KOPT-K1 (cell line): ENCODE results near the gene TMX3.
A peak's percentile ranks its signal among the peaks of the same experiment; 100 is the strongest.

Source experiments
- H3K27ac ChIP-seq: fragments of 200-600 bp; sonication (generic); 2 replicates; pipeline ENCODE4 v1.5.1; 2016; ENCODE audit warnings: antibody characterized with exemption, mild to moderate bottlenecking, low read depth, low read length; ENCODE audit not compliant: poor library complexity, severe bottlenecking
- H3K36me3 ChIP-seq: fragments of 200-600 bp; sonication (generic); 2 replicates; pipeline ENCODE4 v1.5.1; 2017; ENCODE audit warnings: antibody characterized with exemption, mild to moderate bottlenecking, low read length, moderate library complexity; ENCODE audit not compliant: insufficient read depth
- H3K9me3 ChIP-seq: fragments of 200-600 bp; sonication (generic); 2 replicates; pipeline ENCODE4 v1.5.1; 2017; ENCODE audit warnings: antibody characterized with exemption, low read length, mild to moderate bottlenecking; ENCODE audit not compliant: insufficient read depth, poor library complexity, severe bottlenecking

The TMX3 gene

DNA sequence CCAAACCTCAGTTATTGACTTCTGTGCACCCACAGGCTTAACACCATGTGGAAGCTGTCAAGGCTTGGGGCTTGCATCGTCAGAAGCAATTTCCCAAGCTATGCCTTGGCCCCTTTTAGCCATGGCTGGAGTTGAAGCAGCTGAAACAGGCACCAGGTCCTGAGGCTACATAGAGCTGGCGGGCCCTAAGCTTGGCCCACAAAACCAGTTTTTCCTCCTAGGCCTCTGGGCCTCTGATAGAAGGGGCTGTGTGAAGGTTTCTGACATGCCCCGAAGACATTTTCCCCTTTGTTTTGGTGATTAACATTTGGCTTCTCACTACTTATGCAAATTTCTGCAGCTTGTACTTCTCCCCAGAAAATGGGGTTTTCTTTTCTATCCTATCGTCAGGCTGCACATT is 9.1 kb upstream of the TMX3 start:
- Histone ChIP-seq H3K36me3 (peaks cover 5% of the 10 kb centered on the region; the same call in 1 of the 2 replicates), H3K27ac (no peak overlapping the region), H3K9me3 (peaks cover 2% of the 10 kb centered on the region)

- H3K9me3 ChIP-seq, result peaks cover 2% of the 10 kb centered on the region
- H3K36me3 ChIP-seq, result peaks cover 5% of the 10 kb centered on the region; the same call in 1 of the 2 replicates
- H3K27ac ChIP-seq, result no peak overlapping the region
Measured at GRCh38 chr18:68723539-68723938, 8.6 kb upstream of the TMX3 start.

- no peak overlapping the region for H3K27ac ChIP-seq
- peaks cover 5% of the 10 kb centered on the region; the same call in 1 of the 2 replicates for H3K36me3 ChIP-seq
- H3K9me3 ChIP-seq, result peaks cover 2% of the 10 kb centered on the region
Measured at GRCh38 chr18:68722821-68723220, 7.9 kb upstream of the TMX3 start.

DNA sequence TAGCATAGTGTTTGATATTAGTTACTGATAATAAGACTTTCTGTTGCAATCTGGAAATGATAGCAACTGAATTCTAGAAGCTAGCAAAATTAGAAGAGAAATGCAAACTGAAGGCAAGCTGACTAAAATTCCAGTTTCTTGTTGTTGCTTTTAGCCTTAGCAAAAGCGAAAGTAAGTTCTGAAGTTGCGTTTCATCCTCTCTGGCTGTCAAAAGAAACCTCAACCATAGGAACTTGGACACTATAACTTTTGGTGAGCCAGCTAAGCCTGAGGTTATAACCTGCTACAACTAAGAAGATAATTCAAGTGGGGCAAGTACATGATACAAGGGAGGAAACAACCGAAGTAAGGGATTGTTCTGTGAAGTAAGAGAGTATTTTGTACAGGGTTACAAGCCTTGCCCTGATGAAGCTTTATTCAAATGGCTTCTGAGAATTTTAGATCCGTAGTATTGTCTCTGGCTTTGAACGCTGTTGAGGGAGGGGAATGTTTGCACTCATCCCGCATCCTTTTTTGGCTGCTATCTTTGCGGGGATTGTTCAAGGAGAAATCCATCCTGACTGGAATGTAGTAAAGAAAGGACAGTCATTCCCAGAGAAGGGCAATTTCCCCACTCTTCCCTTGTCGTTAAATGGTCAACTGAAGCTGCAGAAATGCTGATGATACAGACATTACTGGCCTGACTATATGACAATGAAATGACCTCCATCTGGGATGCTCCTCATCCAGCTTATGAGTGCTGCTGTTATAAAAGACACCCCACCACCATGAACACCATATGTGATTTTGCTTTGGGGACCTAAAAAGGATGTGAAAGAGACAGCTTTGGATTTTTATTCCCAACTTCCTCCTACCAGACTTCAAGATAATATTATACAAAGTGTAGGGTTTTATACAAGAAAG is 7.0 kb upstream of the TMX3 start:
- Histone ChIP-seq H3K27ac (peak overlapping the region; percentile 61), H3K9me3 (peaks cover 2% of the 10 kb centered on the region), H3K36me3 (peaks cover 5% of the 10 kb centered on the region; the same call in 1 of the 2 replicates)

DNA sequence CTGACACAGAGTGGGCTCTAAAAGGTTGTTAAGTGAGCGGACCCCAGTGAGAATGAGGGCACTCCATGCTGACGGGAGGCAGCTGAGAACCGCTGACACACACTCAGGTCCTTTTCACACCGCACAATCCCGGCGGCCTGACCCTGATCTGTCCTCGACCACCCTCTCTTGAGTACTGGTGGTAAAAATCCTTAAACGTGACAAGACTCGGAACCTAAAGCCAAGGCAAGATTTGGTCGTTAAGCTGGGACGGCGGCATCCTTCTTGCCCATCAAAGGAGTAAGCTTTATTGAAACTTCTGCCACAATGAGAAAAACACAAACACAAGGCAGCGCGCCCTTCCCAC is 569 bp downstream of the TMX3 start:
- H3K36me3 ChIP-seq, result peaks cover 42% of the 10 kb centered on the region

GRCh38 chr18:68713796-68714195 is 1.1 kb downstream of the TMX3 start:
- H3K27ac ChIP-seq, result peak overlapping the region; percentile 81
- H3K36me3 ChIP-seq, result peaks cover 45% of the 10 kb centered on the region
- no peaks in the 10 kb centered on the region for H3K9me3 ChIP-seq

More for the DNA sequence above, 569 bp downstream of the TMX3 start:
- peak overlapping the region; percentile 81 for H3K27ac ChIP-seq
- H3K9me3 ChIP-seq, result no peaks in the 10 kb centered on the region

GRCh38 chr18:68713131-68713530 is 1.8 kb downstream of the TMX3 start:
- Histone ChIP-seq H3K27ac (no peak overlapping the region), H3K9me3 (no peaks in the 10 kb centered on the region), H3K36me3 (peaks cover 51% of the 10 kb centered on the region)

DNA sequence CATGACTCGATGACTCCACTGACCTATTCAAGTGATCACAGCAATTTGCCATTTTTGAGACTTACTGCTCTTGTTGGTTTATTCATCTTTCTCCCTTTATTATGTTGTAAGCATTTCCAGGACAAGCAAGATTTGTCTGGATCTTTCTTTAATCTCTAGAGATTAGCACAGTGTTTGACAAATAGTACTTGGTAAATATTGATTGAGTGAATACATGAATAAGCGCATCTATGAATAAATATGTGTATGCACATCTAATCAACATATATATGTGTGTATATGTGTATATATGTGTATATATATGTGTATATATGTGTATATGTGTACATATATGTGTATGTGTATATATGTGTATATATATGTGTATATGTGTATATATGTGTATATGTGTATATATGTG is 7.3 kb downstream of the TMX3 start:
- H3K9me3 ChIP-seq, result no peaks in the 10 kb centered on the region
- no peak overlapping the region for H3K27ac ChIP-seq
- H3K36me3 ChIP-seq, result peaks cover 98% of the 10 kb centered on the region

- H3K36me3 ChIP-seq, result peaks cover 92% of the 10 kb centered on the region
- H3K27ac ChIP-seq, result no peak overlapping the region
- H3K9me3 ChIP-seq, result no peaks in the 10 kb centered on the region
Measured at GRCh38 chr18:68705119-68705518, 9.8 kb downstream of the TMX3 start.

GRCh38 chr18:68703326-68703725 is 11.6 kb downstream of the TMX3 start:
- Histone ChIP-seq H3K27ac (no peak overlapping the region), H3K36me3 (peaks cover 89% of the 10 kb centered on the region), H3K9me3 (no peaks in the 10 kb centered on the region)

DNA sequence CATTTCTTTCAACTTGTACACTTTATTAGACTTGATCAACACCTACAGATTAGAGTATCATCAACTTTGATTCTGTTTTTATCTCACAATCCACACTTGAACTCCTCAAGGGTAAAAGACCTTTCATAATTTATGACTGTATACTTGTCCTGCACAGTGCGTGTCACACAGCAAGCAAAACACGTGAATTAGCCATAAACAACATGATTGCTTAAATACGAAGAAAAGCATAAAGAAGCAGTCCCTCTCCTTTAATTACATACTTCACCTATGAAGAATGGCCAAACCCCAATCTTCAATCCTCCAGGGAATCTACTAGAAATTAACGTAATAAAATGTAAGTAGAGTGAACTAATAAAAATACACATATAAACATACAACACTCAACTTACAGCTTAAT is 13.6 kb downstream of the TMX3 start:
- H3K9me3 ChIP-seq, result no peaks in the 10 kb centered on the region
- H3K27ac ChIP-seq, result no peak overlapping the region

DNA sequence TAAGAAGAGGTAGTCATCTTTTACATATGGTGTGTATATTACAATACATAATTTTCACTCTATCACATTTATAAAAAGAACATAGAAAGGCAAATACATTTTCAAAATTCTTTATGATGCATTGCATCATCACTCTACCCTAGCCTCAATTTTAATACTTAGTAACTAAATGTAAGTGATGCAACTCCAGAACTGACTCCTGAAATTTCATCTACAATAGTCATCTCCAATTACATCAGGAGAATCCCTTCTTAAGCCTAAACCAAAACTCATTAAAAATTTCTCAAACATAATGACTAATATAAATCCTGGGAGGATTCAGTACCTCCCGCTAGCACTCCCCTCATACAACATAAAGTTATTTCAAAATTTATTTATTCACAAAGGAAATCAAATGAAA is 15.9 kb downstream of the TMX3 start:
- Histone ChIP-seq H3K36me3 (peaks cover 90% of the 10 kb centered on the region), H3K9me3 (no peaks in the 10 kb centered on the region), H3K27ac (no peak overlapping the region)

More for the DNA sequence above, 13.6 kb downstream of the TMX3 start:
- peaks cover 90% of the 10 kb centered on the region for H3K36me3 ChIP-seq

DNA sequence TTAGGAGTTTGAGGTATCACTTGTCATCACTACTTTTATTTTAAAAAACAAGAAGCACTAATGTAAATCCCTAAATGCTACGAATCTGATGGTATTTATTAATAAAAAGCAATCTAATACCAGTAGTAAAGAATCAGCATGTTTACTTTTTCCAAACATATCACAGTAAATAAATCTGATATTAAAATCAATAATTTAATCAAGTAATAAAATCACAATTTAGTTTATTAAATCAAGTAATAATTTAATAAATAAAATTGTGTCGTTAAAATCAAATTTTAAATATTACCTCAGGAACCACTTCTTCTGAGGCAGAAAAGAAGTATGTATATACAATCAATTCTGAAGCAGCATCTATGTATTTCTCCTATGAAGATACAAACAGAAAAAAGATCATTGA is 18.0 kb downstream of the TMX3 start:
- Histone ChIP-seq H3K36me3 (peaks cover 90% of the 10 kb centered on the region), H3K27ac (no peak overlapping the region)

DNA sequence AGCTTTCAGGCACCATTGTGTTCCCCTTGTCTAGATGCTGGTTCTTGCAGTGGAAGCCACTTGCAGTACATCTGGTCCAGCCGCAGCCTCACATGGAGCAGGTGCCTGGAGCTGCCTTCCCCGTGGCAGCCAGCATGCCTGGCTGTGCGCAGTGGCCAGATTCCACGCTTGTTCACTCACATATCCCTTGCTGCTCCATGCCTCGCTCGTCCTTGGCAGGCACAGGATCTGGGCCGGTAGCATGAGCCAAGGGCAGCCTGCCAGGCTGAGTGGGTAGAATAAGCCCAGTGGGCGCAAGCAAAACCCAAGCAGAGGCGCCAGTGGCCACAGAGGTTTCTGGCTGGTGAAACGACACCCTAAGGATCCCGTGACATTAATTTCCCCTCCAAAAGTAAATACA is 20.6 kb downstream of the TMX3 start:
- Histone ChIP-seq H3K36me3 (peaks cover 92% of the 10 kb centered on the region), H3K9me3 (no peaks in the 10 kb centered on the region), H3K27ac (no peak overlapping the region)

More for the DNA sequence above, 18.0 kb downstream of the TMX3 start:
- no peaks in the 10 kb centered on the region for H3K9me3 ChIP-seq

- peaks cover 93% of the 10 kb centered on the region for H3K36me3 ChIP-seq
- no peak overlapping the region for H3K27ac ChIP-seq
- H3K9me3 ChIP-seq, result no peaks in the 10 kb centered on the region
Measured at GRCh38 chr18:68693091-68693815, 21.7 kb downstream of the TMX3 start.
